ENCODE measurements around the gene FLCN. TPM values are rescaled to one million over a fixed set of nuclear protein-coding genes. Genes with fewer than 3 reads are reported as not detected.
"Not testable (repeated sequence)": the region's sequence is repeated elsewhere in the genome, so short reads cannot be mapped to it uniquely, and the experiment has no call there.

Gene FLCN
- total RNA-seq, 1 donor, result 67.3 TPM

DNA sequence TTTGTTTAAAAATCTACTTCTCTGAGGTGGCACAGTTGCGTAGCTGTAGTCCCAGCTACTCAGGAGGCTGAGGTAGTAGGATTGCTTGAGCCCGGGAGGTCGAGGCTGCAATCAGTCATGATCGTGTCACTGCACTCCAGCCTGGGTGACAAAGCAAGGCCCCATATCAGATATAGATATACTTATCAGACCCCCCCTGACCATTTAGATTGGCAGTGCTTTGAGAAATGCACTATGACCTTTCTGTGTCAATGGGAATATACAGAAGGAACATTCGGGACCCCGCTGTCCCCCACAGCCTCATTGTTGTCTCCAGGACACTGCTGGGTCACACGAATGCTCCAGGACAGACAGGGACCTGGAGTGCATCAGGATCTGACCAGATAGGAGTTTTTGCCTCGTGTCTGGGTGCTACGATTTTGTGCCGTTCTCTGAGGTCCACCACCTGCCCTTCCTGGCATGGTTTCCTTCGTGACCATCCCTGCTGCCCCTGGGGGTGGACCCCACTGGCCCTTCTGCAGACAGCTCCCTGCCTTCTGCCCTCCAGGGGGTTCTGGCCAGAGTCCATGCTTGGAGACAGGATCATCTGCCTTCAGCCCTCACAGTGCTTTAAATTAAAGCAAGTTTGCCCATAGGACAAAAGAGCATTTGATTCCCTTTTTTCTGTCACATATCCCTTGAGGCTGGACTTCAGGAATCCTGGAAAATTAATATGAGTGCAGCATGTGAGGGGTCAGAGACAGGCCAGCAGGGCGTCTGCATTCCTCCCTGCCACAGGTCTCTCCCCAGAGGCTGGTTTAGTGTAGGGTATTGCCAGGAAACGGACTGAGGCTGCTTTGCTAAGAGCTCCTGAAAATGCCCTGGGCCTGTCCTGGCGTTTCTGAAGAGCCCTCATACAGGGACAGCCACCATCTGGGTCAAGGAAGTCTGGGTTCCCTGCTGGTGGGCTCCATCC is 50.1 kb downstream of the FLCN start:
- TF ChIP-seq, protein P1, sequence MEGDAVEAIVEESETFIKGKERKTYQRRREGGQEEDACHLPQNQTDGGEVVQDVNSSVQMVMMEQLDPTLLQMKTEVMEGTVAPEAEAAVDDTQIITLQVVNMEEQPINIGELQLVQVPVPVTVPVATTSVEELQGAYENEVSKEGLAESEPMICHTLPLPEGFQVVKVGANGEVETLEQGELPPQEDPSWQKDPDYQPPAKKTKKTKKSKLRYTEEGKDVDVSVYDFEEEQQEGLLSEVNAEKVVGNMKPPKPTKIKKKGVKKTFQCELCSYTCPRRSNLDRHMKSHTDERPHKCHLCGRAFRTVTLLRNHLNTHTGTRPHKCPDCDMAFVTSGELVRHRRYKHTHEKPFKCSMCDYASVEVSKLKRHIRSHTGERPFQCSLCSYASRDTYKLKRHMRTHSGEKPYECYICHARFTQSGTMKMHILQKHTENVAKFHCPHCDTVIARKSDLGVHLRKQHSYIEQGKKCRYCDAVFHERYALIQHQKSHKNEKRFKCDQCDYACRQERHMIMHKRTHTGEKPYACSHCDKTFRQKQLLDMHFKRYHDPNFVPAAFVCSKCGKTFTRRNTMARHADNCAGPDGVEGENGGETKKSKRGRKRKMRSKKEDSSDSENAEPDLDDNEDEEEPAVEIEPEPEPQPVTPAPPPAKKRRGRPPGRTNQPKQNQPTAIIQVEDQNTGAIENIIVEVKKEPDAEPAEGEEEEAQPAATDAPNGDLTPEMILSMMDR (IDR thresholded peaks at IDR 0.05; ENCODE audit: insufficient read depth, low read length), result no peak
- H3K4me3 ChIP-seq (ENCODE audit: low read depth, low read length), result no peak overlapping the region
- peak; percentile 27 for DNase-seq (ENCODE audit: low read depth)

DNA sequence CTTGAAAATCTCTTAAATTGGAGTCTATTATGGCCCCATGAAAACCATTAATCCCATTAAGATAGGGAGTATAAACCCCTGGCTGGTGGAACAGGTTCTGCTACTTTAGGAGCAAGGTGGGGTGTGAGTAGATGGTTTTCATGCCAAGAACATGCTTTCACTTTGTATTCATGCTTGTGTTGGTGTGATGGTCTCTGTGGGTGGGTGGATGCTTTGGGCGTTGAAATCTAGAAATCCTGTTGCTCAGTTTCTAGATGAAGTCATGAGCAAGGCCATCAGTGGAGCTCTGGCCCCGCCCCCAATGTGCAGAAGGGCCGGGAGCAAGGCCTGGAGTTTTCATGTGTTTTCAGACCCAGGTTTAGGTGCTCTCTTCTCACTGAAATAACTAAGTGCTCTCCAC is 50.9 kb downstream of the FLCN start:
- H3K4me3 ChIP-seq (ENCODE audit: low read depth, low read length), result no peak overlapping the region
- DNase-seq (ENCODE audit: low read depth), result no peak
- TF ChIP-seq, protein P1 (IDR thresholded peaks at IDR 0.05; ENCODE audit: insufficient read depth, low read length), result no peak

DNA sequence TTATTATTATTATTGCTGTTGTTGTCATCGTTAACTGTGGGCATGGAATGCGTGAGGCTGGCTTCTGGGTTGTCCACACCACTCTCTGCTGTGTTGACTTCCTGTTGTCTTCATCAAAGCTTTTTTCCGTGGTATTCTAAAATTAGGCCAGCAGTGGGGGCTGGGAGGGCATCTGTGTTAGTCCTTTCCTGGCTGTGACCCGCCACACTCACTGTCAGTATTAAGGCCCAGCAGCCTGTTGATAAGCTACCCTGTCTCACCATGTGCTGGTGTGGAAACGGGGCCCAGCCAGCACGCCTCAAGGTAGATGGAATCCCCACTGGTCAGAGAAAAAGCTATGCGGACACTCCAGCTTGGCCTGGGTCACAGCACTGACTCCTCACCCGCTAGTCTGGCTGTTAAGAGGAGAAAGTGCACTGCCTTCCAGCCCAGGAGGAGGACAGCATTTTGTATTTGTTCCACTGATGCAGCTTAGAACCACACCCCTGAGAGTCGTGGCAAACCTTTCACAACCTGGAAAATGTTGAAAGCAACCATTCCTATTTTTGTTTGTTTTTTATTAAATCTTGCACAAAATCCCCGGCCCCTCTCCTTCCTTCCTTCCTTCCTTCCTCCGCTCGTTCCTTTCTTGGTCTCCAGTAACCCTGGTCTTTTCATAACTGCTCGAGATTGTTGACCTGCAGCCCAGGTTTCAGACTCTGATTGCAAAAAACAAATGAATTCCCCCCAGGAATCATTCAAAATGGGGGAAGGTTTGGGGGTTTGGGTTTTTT is 51.8 kb downstream of the FLCN start:
- DNase-seq (ENCODE audit: low read depth); H3K4me3 ChIP-seq (ENCODE audit: low read depth, low read length): not testable (repeated sequence)

DNA sequence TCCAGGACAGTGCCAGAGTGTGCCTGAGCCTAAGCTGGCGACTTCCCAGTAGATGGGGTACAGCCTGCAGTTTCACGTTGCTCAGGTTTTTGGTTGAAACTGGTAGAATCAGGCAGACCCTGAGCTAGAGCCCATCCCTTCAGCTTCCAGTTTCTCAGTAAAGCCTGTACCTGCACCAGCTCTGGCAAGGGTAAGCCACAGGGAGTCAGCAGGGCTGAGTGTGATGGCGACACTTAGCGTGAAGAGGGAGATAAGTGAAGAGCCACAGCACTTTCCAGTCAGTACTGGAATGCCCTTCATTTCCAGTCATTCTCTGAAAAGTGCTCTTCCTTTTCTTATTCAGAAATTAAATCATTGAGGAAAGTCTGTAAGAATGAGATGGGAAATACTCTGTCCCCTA is 53.2 kb downstream of the FLCN start:
- DNase-seq (ENCODE audit: low read depth), result no peak
- no peak overlapping the region for H3K4me3 ChIP-seq (ENCODE audit: low read depth, low read length)
- TF ChIP-seq, protein P1 (IDR thresholded peaks at IDR 0.05; ENCODE audit: insufficient read depth, low read length), result no peak

DNA sequence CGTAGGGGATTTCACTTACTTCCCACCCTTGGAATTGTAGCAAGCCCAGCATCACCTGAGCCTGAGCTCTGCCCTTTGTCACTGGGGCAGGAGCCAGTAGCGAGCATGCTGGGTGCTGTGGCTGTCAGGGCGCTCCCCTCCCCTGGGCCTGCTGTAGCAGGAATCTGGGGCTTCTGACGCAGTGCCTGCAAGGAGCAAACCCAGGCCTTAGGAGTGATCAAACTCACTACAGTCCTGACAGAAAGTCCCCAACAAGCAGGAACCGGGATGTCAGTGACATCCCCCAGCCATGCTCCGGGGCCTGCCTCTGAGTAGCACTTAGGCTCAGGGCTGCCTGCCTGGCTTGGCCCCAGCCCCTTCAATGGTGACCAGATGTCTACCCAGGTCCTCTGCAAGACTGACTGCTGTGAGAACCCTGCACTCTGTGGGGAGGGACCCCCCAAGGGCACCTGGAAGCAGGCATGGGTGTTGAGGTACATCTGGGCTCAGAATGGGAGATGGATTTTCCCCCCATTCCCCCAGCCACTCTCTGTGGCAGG is 54.3 kb downstream of the FLCN start:
- TF ChIP-seq, protein P1 (IDR thresholded peaks at IDR 0.05; ENCODE audit: insufficient read depth, low read length), result no peak
- no peak for DNase-seq (ENCODE audit: low read depth)
- no peak overlapping the region for H3K4me3 ChIP-seq (ENCODE audit: low read depth, low read length)

DNA sequence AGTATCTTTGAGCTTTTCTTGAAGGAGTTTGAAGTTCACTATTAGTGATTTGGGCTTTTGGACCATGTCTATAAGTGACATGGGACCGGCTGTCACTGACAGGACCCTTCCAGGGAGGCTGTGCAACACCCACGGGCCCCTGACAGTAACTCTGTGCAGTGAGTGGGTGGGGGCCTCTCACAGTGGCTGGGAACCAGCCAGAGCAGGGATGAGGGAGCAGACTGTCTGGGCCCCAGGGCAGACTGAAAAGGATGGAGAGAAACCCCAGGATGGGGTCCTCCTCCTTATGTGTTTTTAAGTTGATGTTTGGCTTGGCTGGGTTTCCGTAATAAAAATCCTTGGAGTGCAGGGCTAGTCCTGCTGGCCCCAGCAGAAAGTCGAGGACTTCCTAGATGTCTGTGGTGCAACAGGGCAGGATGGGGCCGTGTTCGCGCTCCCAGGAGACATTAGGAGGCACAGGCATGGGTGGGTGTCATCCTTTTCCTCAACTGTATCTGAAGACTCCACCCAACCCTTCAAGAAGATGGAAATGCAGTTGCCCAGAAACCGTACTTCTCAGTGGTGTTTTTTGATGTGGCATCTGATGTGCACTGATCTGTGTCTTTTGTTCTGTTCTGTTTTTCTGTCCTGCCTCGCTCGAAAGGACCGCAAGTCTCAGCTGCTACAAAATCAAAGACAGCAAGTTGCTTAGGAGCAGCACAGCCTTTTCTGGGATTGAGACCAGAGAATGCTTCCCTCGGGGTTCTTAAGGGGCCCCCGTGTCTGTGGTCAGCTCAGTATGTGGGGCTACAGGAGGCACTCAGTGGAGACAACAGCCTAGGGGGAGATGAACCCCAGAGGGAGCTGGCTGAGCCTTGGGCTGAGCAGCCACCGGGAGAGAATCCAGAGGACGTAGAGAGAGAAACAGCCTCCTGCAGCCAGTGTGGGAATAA is 55.0 kb downstream of the FLCN start:
- H3K4me3 ChIP-seq (ENCODE audit: low read depth, low read length), result no peak overlapping the region
- TF ChIP-seq, protein P1 (IDR thresholded peaks at IDR 0.05; ENCODE audit: insufficient read depth, low read length), result no peak
- no peak for DNase-seq (ENCODE audit: low read depth)

All from fibroblast of the aortic adventitia (primary cell).